CD4-positive, alpha-beta T cell (primary cell): ENCODE measurements around the gene JDP2. TPM values are rescaled to one million over a fixed set of nuclear protein-coding genes. Genes with fewer than 3 reads are reported as not detected.

Source experiments
- ATAC-seq: fragments of 200-7000 bp; cut with Tn5 transposase; one replicate; pipeline ENCODE4 v1.10.0; 2022; ENCODE audit warnings: mild to moderate bottlenecking; ENCODE audit not compliant: poor library complexity
- CTCF ChIA-PET: fragments of 350-600 bp; sonication (Branson Sonifier 250); formaldehyde crosslinking; loops from one replicate; lab custom pipeline; 2021; ENCODE audit warnings: antibody characterized with exemption, inconsistent platforms; lab: Charles Lee
- POLR2A ChIA-PET: fragments of 350-600 bp; sonication (Branson Sonifier 250); formaldehyde crosslinking; loops from one replicate; lab custom pipeline; 2021; ENCODE audit warnings: antibody characterized with exemption, inconsistent platforms; lab: Charles Lee
- DNase-seq, 14 experiments: peaks; one replicate each; pipeline ENCODE4 v3.0.0-alpha.2; 2013 to 2020; ENCODE audit warnings: mixed read lengths in 2 of 14
- H3K27ac ChIP-seq, 2 donors: one replicate each; pipeline versions ENCODE4 v1.5.1 to v1.7.0; 2013; ENCODE audit warnings: low read length in 2 of 2, low read depth in 1 of 2, mild to moderate bottlenecking in 1 of 2
- H3K27me3 ChIP-seq, 2 experiments: 1 replicate in 1 of 2; 2 replicates in 1 of 2; pipeline versions ENCODE4 v1.6.1 to v1.7.0; 2013; ENCODE audit warnings: low read length in 2 of 2, control low read depth in 1 of 2, mild to moderate bottlenecking in 1 of 2, moderate library complexity in 1 of 2; ENCODE audit not compliant: insufficient read depth in 2 of 2, control insufficient read depth in 1 of 2
- H3K36me3 ChIP-seq: one replicate; pipeline ENCODE4 v1.6.1; 2013; ENCODE audit warnings: low read length, control low read depth; ENCODE audit not compliant: insufficient read depth
- H3K4me1 ChIP-seq: one replicate; pipeline ENCODE4 v1.6.1; 2013; ENCODE audit warnings: low read length, control low read depth; ENCODE audit not compliant: insufficient read depth
- H3K4me3 ChIP-seq: one replicate; pipeline ENCODE4 v1.5.1; 2013; ENCODE audit warnings: mild to moderate bottlenecking, low read length, moderate library complexity
- H3K9me3 ChIP-seq, 2 experiments: 1 replicate in 1 of 2; 2 replicates in 1 of 2; pipeline versions ENCODE4 v1.6.1 to v1.7.0; 2013; ENCODE audit warnings: low read length in 2 of 2, mild to moderate bottlenecking in 2 of 2, control low read depth in 1 of 2, moderate library complexity in 1 of 2; ENCODE audit not compliant: control insufficient read depth in 1 of 2, insufficient read depth in 1 of 2
- H3K27ac Mint-ChIP-seq: one replicate; pipeline ENCODE4 v1.8.0; 2020; ENCODE audit warnings: mixed read lengths
- H3K27me3 Mint-ChIP-seq: one replicate; pipeline ENCODE4 v1.8.0; 2021; ENCODE audit warnings: mixed read lengths
- H3K36me3 Mint-ChIP-seq: one replicate; pipeline ENCODE4 v1.8.0; 2021; ENCODE audit warnings: low read depth, mixed read lengths
- H3K4me1 Mint-ChIP-seq: one replicate; pipeline ENCODE4 v1.8.0; 2021; ENCODE audit warnings: low read depth, mixed read lengths
- H3K4me3 Mint-ChIP-seq: one replicate; pipeline ENCODE4 v1.8.0; 2020; ENCODE audit warnings: mild to moderate bottlenecking, mixed read lengths
- H3K9me3 Mint-ChIP-seq: one replicate; pipeline ENCODE4 v1.8.0; 2020; ENCODE audit warnings: mixed read lengths
- intact Hi-C, 2 experiments: fragments of 100-400 bp; cut with DNase I in 1 of 2; cut with micrococcal nuclease in 1 of 2; formaldehyde crosslinking; loops; one replicate each; pipeline versions ENCODE4 v1.15.1 to v1.9.0; 2023 to 2025; cut with DNase I, micrococcal nuclease
- total RNA-seq, 174 experiments: library from RNA in 2 of 174; stranded (reverse) in 2 of 174; gene quantifications; one replicate each; pipeline ENCODE4 v1.2.3 and lab custom pipeline; 2021 to 2026
- TF ChIP-seq, protein P1 (sequence below): fragments of 200-600 bp; IDR thresholded peaks from one replicate; pipeline ENCODE4 v1.8.0; 2022; ENCODE audit warnings: antibody characterized with exemption, mild to moderate bottlenecking

Gene JDP2
- total RNA-seq, 2 experiments from 2014 or later: 1.1 to 1.2 TPM

DNA sequence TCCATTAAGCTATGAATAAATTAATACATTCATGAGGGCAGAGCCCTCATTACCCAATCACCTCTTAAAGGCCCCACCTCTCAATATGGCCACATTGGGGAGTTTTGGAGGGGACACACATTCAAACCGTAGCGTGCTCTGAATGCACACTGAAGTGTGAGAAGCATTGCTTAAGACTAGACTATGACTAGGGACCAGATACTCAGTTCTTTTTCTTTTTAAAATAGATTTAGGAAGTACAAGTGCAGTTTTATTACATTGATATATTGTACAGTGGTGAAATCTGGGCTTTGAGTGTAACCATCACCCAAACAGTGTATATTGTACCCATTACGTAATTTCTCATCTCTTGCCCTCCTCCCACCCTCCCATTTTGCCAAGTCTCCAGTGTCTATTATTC lies 21.0 kb upstream of the JDP2 start:
- no peak overlapping the region for H3K27ac Mint-ChIP-seq
- Histone ChIP-seq H3K36me3 (no peaks in the 10 kb centered on the region), H3K4me1 (no peaks in the 10 kb centered on the region), H3K27ac (no peak overlapping the region), H3K27me3 (no peaks in the 10 kb centered on the region), H3K9me3 (peaks cover 0 to 5% of the 10 kb centered on the region in 2 experiments), H3K4me3 (no peak overlapping the region)
- ChIA-PET CTCF (no interaction called here), POLR2A (no interaction called here)
- TF ChIP-seq, protein P1, sequence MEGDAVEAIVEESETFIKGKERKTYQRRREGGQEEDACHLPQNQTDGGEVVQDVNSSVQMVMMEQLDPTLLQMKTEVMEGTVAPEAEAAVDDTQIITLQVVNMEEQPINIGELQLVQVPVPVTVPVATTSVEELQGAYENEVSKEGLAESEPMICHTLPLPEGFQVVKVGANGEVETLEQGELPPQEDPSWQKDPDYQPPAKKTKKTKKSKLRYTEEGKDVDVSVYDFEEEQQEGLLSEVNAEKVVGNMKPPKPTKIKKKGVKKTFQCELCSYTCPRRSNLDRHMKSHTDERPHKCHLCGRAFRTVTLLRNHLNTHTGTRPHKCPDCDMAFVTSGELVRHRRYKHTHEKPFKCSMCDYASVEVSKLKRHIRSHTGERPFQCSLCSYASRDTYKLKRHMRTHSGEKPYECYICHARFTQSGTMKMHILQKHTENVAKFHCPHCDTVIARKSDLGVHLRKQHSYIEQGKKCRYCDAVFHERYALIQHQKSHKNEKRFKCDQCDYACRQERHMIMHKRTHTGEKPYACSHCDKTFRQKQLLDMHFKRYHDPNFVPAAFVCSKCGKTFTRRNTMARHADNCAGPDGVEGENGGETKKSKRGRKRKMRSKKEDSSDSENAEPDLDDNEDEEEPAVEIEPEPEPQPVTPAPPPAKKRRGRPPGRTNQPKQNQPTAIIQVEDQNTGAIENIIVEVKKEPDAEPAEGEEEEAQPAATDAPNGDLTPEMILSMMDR: no peak
- H3K9me3 Mint-ChIP-seq: no peaks in the 10 kb centered on the region
- no peak overlapping the region for H3K4me3 Mint-ChIP-seq
- DNase-seq (peak in 2 of 14 experiments; percentile 22 to 45), ATAC-seq (no peak)
- no peaks in the 10 kb centered on the region for H3K27me3 Mint-ChIP-seq
- intact Hi-C loops: no loop called here
- no peaks in the 10 kb centered on the region for H3K36me3 Mint-ChIP-seq
- no peaks in the 10 kb centered on the region for H3K4me1 Mint-ChIP-seq

DNA sequence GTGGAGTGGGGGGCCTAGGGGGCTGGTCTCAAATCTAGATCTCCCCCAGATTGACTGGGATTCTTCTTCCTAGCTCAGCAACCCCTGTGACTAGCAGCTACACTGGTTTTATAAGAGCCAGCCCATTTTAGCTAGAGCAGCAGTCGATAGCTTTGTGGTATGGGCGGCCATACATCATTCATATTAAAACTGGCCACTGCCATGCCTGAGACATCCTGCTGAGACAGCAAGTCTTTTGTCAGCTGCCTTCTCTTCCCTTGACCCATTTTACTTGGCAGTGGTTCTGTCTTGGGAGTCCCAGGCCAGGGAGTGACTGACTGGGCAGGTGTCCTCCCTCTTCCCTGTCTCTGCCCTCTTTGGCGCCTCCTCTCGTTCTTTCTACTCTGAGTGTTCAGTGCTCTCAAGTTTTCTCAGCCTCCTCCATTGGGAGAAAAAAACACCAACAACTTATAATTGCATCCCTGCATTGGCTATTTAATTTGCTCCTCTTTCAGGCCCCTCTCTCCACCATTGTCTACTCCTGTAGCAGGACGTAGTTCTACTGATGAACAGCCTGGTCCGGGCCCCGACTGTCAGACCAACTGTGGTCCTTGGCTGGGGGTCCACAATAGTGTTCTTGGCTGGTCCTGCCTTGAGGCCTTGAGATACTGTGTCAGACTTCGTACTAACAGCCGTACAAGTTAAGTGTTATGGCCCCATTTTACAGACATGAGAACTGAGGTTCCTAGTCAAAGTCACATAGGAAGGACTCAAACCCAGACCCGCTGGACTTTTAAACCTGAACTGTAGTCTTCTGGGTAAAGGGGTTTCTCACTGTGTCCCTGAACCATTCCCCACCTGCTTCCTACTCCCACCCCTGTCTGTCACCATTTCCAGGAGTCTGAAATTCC lies 18.3 kb upstream of the JDP2 start:
- Mint-ChIP-seq H3K36me3 (no peaks in the 10 kb centered on the region), H3K27me3 (no peaks in the 10 kb centered on the region), H3K4me3 (no peak overlapping the region), H3K9me3 (no peaks in the 10 kb centered on the region), H3K4me1 (no peaks in the 10 kb centered on the region), H3K27ac (no peak overlapping the region)
- H3K4me1 ChIP-seq: no peaks in the 10 kb centered on the region
- ChIA-PET CTCF (no interaction called here), POLR2A (no interaction called here)
- TF ChIP-seq, protein P1: no peak
- no peak overlapping the region for H3K4me3 ChIP-seq
- DNase-seq (no peak), ATAC-seq (no peak)
- no peaks in the 10 kb centered on the region for H3K9me3 ChIP-seq
- H3K27ac ChIP-seq: no peak overlapping the region
- intact Hi-C loops: no loop called here
- H3K27me3 ChIP-seq: peaks cover 0 to 2% of the 10 kb centered on the region in 2 experiments
- H3K36me3 ChIP-seq: no peaks in the 10 kb centered on the region

DNA sequence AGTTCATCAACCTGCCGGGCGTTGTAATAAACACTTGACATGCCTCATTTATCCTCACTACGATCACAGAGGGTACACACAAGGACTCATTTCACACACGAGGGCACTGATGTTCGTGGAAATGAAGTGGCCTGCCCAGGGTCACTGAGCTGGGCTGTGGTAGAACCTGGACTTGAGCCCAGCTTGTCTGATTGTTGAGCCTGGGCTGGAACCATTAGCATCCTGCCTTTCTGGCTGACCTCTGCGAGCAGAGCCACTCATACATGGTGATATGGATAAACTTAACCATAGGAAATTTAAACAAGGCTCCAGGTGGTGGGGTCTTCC lies 16.6 kb upstream of the JDP2 start:
- ATAC-seq: no peak
- Mint-ChIP-seq H3K4me3 (no peak overlapping the region), H3K27ac (no peak overlapping the region), H3K27me3 (no peaks in the 10 kb centered on the region), H3K36me3 (no peaks in the 10 kb centered on the region), H3K9me3 (no peaks in the 10 kb centered on the region), H3K4me1 (no peaks in the 10 kb centered on the region)
- DNase-seq: no peak
- TF ChIP-seq, protein P1: no peak
- H3K4me1 ChIP-seq: no peaks in the 10 kb centered on the region
- intact Hi-C loops: no loop called here
- no peak overlapping the region for H3K27ac ChIP-seq
- no peaks in the 10 kb centered on the region for H3K9me3 ChIP-seq
- H3K4me3 ChIP-seq: no peak overlapping the region
- ChIA-PET POLR2A (no interaction called here), CTCF (interaction anchor here (0.6 kb wide), 1 partner anchor 148 kb away, joined by 3 read pairs; no protein-coding TSS in a partner anchor)
- peaks cover 0 to 2% of the 10 kb centered on the region in 2 experiments for H3K27me3 ChIP-seq
- H3K36me3 ChIP-seq: no peaks in the 10 kb centered on the region
